DOHH2 (cell line): ENCODE results near the gene SPECC1L.

Experiments used
- H3F3A ChIP-seq: fragments of 200-600 bp; sonication (generic), shearing (Covaris generic); 2 replicates; pipeline ENCODE4 v1.6.0; 2016; ENCODE audit warnings: antibody characterized with exemption, mild to moderate bottlenecking; ENCODE audit not compliant: control insufficient read depth, insufficient read depth
- H3K27ac ChIP-seq: fragments of 200-600 bp; sonication (generic); 2 replicates; pipeline ENCODE4 v1.5.1; 2014; ENCODE audit warnings: low read depth, mild to moderate bottlenecking, low read length, moderate library complexity
- H3K27me3 ChIP-seq: fragments of 200-600 bp; sonication (generic); 2 replicates; pipeline ENCODE4 v1.6.1; 2014; ENCODE audit warnings: mild to moderate bottlenecking, low read length, mixed read lengths; ENCODE audit not compliant: control insufficient read depth
- H3K36me3 ChIP-seq: fragments of 200-600 bp; sonication (generic); 2 replicates; pipeline ENCODE4 v1.6.1; 2014; ENCODE audit warnings: mild to moderate bottlenecking, low read length, moderate library complexity, mixed read lengths; ENCODE audit not compliant: control insufficient read depth
- H3K4me1 ChIP-seq: fragments of 200-600 bp; sonication (generic); 2 replicates; pipeline ENCODE4 v1.6.1; 2014; ENCODE audit warnings: mild to moderate bottlenecking, low read length, mixed read lengths; ENCODE audit not compliant: control insufficient read depth
- H3K4me2 ChIP-seq: fragments of 200-600 bp; sonication (generic); 2 replicates; pipeline ENCODE4 v1.6.0; 2014; ENCODE audit warnings: mild to moderate bottlenecking, low read length, moderate library complexity
- H3K4me3 ChIP-seq: fragments of 200-600 bp; sonication (generic); 2 replicates; pipeline ENCODE4 v1.5.1; 2014; ENCODE audit warnings: mild to moderate bottlenecking, low read length, mixed read lengths
- H3K79me2 ChIP-seq: fragments of 200-600 bp; sonication (generic); 2 replicates; pipeline ENCODE4 v1.6.1; 2014; ENCODE audit warnings: mild to moderate bottlenecking, low read length, mixed read lengths; ENCODE audit not compliant: control insufficient read depth
- H3K9me2 ChIP-seq: fragments of 200-600 bp; sonication (generic); replicated peaks from 2 replicates; pipeline ENCODE4 v1.6.1; 2014; ENCODE audit warnings: mild to moderate bottlenecking, low read length, mixed read lengths; ENCODE audit not compliant: control insufficient read depth
- H3K9me3 ChIP-seq: fragments of 200-600 bp; sonication (generic); 2 replicates; pipeline ENCODE4 v1.6.1; 2014; ENCODE audit warnings: antibody characterized with exemption, low read length, mixed read lengths; ENCODE audit not compliant: control insufficient read depth, insufficient read depth
- H4K20me1 ChIP-seq: fragments of 200-600 bp; sonication (generic); 2 replicates; pipeline ENCODE4 v1.6.0; 2014; ENCODE audit warnings: low read depth, mild to moderate bottlenecking, antibody characterized with exemption, low read length, moderate library complexity; ENCODE audit not compliant: control insufficient read depth, insufficient read depth
- EZH2phosphoT487 ChIP-seq: fragments of 200-600 bp; sonication (generic); IDR thresholded peaks from 2 replicates; pipeline ENCODE4 v1.6.1; 2017; ENCODE audit warnings: borderline replicate concordance, mild to moderate bottlenecking, antibody characterized with exemption, low read length, moderate library complexity, mixed read lengths
- TF ChIP-seq, protein P1 (sequence below): fragments of 200-600 bp; sonication (generic); IDR thresholded peaks from one replicate; pipeline ENCODE4 v1.5.1; 2014; ENCODE audit warnings: antibody characterized with exemption, mild to moderate bottlenecking, low read depth, low read length; ENCODE audit not compliant: poor library complexity, severe bottlenecking

Gene SPECC1L

DNA sequence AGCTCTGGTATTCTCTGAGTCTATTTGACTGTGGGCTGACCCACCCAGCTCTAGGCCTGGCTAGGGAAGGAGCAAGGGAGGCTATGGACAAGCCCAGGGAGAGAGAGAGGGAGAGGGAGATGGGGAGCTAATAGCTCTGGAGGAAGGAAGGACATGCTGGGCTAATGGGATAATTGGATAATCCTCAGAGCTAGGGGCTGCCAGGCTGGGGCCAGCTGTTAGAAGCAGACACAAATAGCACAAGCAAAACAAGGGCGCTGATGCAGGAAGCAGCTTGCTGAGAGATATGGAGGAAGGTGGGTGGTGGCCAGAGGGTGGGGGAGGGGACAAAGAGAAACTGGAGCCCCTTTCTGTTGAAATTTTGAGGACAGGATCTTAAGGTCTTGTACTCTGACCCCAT is 180.0 kb downstream of the SPECC1L start:
- peaks cover 26% of the 10 kb centered on the region for H3K4me1 ChIP-seq

DNA sequence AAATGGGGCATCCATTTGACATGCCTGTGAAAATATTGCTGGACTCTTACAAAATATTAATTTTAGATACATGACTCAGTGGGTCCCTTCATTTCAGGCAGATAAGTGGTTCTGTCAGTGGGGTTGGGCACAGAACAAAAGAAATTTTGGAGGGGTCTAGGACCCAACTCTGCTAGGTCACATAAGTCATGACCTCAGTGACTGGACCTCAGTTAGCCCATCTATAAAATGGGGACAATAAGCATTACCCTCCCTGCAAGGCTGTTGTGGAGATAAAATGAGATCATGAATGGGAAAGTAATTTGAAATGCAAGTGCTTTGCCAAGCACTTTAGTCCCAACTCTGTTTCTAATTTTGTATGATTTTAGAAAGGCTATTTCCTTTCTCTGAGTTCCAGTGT is 180.5 kb downstream of the SPECC1L start:
- no peaks in the 10 kb centered on the region for H3F3A ChIP-seq
- no peaks in the 10 kb centered on the region for H4K20me1 ChIP-seq
- 0 out of 2 replicates have a peak, but pooled peaks cover 4% of the 10 kb centered on the region for H3K36me3 ChIP-seq
- peak overlapping the region; percentile 27 for H3K4me3 ChIP-seq
- peaks cover 25% of the 10 kb centered on the region for H3K4me1 ChIP-seq
- no peak overlapping the region for H3K27ac ChIP-seq
- H3K9me2 ChIP-seq, result no peaks in the 10 kb centered on the region
- TF ChIP-seq EZH2phosphoT487, result no peak
- TF ChIP-seq, protein P1, sequence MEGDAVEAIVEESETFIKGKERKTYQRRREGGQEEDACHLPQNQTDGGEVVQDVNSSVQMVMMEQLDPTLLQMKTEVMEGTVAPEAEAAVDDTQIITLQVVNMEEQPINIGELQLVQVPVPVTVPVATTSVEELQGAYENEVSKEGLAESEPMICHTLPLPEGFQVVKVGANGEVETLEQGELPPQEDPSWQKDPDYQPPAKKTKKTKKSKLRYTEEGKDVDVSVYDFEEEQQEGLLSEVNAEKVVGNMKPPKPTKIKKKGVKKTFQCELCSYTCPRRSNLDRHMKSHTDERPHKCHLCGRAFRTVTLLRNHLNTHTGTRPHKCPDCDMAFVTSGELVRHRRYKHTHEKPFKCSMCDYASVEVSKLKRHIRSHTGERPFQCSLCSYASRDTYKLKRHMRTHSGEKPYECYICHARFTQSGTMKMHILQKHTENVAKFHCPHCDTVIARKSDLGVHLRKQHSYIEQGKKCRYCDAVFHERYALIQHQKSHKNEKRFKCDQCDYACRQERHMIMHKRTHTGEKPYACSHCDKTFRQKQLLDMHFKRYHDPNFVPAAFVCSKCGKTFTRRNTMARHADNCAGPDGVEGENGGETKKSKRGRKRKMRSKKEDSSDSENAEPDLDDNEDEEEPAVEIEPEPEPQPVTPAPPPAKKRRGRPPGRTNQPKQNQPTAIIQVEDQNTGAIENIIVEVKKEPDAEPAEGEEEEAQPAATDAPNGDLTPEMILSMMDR, result no peak
- H3K79me2 ChIP-seq, result no peaks in the 10 kb centered on the region
- H3K27me3 ChIP-seq, result no peaks in the 10 kb centered on the region
- peak overlapping the region; percentile 48 for H3K4me2 ChIP-seq
- peaks cover 4% of the 10 kb centered on the region; the same call in 1 of the 2 replicates for H3K9me3 ChIP-seq

More for the DNA sequence above, 180.0 kb downstream of the SPECC1L start:
- Histone ChIP-seq H4K20me1 (no peaks in the 10 kb centered on the region), H3K4me3 (peak overlapping the region; percentile 27), H3K27ac (no peak overlapping the region), H3K9me3 (peaks cover 4% of the 10 kb centered on the region; the same call in 1 of the 2 replicates), H3K27me3 (no peaks in the 10 kb centered on the region), H3F3A (no peaks in the 10 kb centered on the region), H3K9me2 (no peaks in the 10 kb centered on the region), H3K36me3 (0 out of 2 replicates have a peak, but pooled peaks cover 4% of the 10 kb centered on the region), H3K4me2 (peak overlapping the region; percentile 48), H3K79me2 (no peaks in the 10 kb centered on the region)
- TF ChIP-seq EZH2phosphoT487, result no peak
- TF ChIP-seq, protein P1, result no peak

DNA sequence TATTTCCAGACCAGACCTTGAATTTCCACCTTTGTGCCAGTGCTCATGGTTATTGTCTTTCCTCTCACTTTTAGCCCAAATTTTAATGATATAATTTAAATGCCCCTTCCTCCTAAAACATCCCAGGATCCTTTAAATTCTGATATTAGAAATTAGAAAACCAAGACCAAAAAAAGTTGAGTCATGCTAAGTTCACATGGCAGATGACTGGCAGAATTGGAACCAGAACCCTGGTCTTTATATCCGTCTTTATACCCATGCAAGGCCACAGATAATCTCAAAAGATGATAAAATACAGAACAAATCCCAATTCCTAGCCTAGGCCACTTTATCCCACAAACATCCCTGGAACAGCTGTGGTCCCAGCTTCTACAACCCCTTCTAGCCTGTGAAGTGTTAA is 183.2 kb downstream of the SPECC1L start:
- H3K9me3 ChIP-seq, result peaks cover 4% of the 10 kb centered on the region; the same call in 1 of the 2 replicates
- no peaks in the 10 kb centered on the region for H4K20me1 ChIP-seq
- no peak overlapping the region for H3K4me3 ChIP-seq
- TF ChIP-seq, protein P1, result no peak
- H3K36me3 ChIP-seq, result 0 out of 2 replicates have a peak, but pooled peaks cover 4% of the 10 kb centered on the region
- H3K79me2 ChIP-seq, result no peaks in the 10 kb centered on the region
- H3K27me3 ChIP-seq, result no peaks in the 10 kb centered on the region
- no peaks in the 10 kb centered on the region for H3F3A ChIP-seq
- no peak overlapping the region for H3K27ac ChIP-seq
- H3K4me2 ChIP-seq, result no peak overlapping the region
- H3K9me2 ChIP-seq, result no peaks in the 10 kb centered on the region
- H3K4me1 ChIP-seq, result peaks cover 25% of the 10 kb centered on the region
